Adrenal gland (tissue), 5 donors: ENCODE measurements around the gene ZNF525.
"Not testable (repeated sequence)": the region's sequence is repeated elsewhere in the genome, so short reads cannot be mapped to it uniquely, and the experiment has no call there.

Source experiments
- CTCF ChIP-seq, 6 experiments: fragments of 450-650 bp in 4 of 6; fragments of 200-600 bp in 2 of 6; sonication (generic) in 1 of 6; IDR thresholded peaks; 1 replicate in 5 of 6; 2 replicates in 1 of 6; pipeline versions ENCODE4 v1.5.1 to v1.8.0; 2016 to 2021; ENCODE audit warnings: antibody characterized with exemption in 6 of 6, mild to moderate bottlenecking in 2 of 6, moderate library complexity in 1 of 6
- POLR2A ChIP-seq, 2 donors: fragments of 450-650 bp; IDR thresholded peaks; one replicate each; pipeline ENCODE4 v1.6.1; 2017; ENCODE audit warnings: antibody characterized with exemption in 2 of 2, mild to moderate bottlenecking in 2 of 2, moderate library complexity in 1 of 2
- donor health status: DM: no; HTN: no; CAD: no.

GRCh38 chr19:53423074-53423473 is 57.6 kb downstream of the ZNF525 start:
- TF ChIP-seq CTCF, POLR2A (IDR thresholded peaks at IDR 0.05): not testable (repeated sequence)
